ENCODE data around the gene WNT9B. TPM values are rescaled to one million over a fixed set of nuclear protein-coding genes. Genes with fewer than 3 reads are reported as not detected.

WNT9B gene
- total and polyA plus RNA-seq, 2 of the 13 experiments (the other 11 are each of a cell fraction or from before 2014, with no cell fraction given): not detected

DNA sequence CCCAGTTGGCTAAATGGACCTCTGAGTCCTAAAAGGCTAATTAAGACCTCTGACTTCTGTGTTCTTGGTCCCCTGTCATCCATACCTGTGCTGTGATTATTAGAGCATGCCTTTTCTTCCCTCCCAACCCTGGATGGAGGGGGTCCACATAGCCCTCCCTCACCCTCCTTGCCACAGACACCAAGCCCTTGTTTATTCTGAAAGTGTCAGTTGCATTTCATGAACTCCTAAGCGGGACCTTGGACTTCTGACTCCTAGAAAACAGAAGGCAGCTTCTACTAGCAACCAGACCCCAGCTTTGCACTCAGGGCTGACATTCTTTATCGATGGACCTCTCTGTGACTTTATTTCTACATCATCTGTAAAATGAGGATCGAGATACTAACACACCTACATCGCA, 38.1 kb downstream of the WNT9B start:
- intact Hi-C loops (cut with micrococcal nuclease; ENCODE audit: unreplicated experiment): no loop called here
- ATAC-seq (peak; percentile 9; the same call in 2 of the 3 replicates), FAIRE-seq (peak; percentile 60), DNase-seq (ENCODE audit: low spot score) (no peak)
- H3K9ac ChIP-seq (ENCODE audit: insufficient read depth, low read depth, low read length): no peak overlapping the region
- ChIA-PET POLR2A (no interaction called here), CTCF (ENCODE audit: low intra/inter-chr PET ratio, low total read pairs) (no interaction called here)
- no peak overlapping the region for H3K27ac ChIP-seq (ENCODE audit: extremely low read length, insufficient read depth, low read length)
- in situ Hi-C loops (cut with HindIII; ENCODE audit: extremely low pct_ligation_motif_present, low pct_unique_long_range_greater_than_20kb): no loop called here
- WGBS (ENCODE audit: low lambda C conversion rate): 15% methylated on average over 4 of the region's 4 CpGs
- no peaks in the 10 kb centered on the region for H3K9me3 ChIP-seq (ENCODE audit: low read length)
- H3K4me1 ChIP-seq (ENCODE audit: insufficient read depth, low read length): peaks cover 44% of the 10 kb centered on the region
- peak overlapping the region; percentile 19 for H3K4me2 ChIP-seq (ENCODE audit: low read depth, low read length)
- no peaks in the 10 kb centered on the region for H3K79me2 ChIP-seq (ENCODE audit: insufficient read depth, low read length)
- H3K27me3 ChIP-seq (ENCODE audit: control insufficient read depth in 1 of 2, insufficient read depth in 2 of 2, low read length in 2 of 2): peaks cover 1 to 39% of the 10 kb centered on the region in 2 experiments; a peak in 4 of 5 replicates
- no peaks in the 10 kb centered on the region for H4K20me1 ChIP-seq (ENCODE audit: insufficient read depth, low read length)
- no TSS peak for BruUV-seq (replicated peaks)
- H3K36me3 ChIP-seq (replicated peaks in 1 of 2; ENCODE audit: control insufficient read depth in 1 of 2, insufficient read depth in 2 of 2, low read length in 2 of 2): no peaks in the 10 kb centered on the region
- no peak overlapping the region for H2AFZ ChIP-seq (ENCODE audit: low read length)
- H3K4me3 ChIP-seq (replicated peaks in 1 of 3; ENCODE audit: insufficient read depth in 1 of 3, low read depth in 2 of 3, low read length in 3 of 3): no peak overlapping the region
- TF ChIP-seq POLR2AphosphoS2 (IDR thresholded peaks at IDR 0.05; ENCODE audit: low read depth, low read length): no peak
- TF ChIP-seq BCL6 (CRISPR knock-in tag; IDR thresholded peaks at IDR 0.05): peak; percentile 82
- TF ChIP-seq ZFY (CRISPR knock-in tag; IDR thresholded peaks at IDR 0.05): no peak
- TF ChIP-seq HNRNPK (IDR thresholded peaks at IDR 0.05; ENCODE audit: low read depth, low read length, poor library complexity, severe bottlenecking): no peak
- TF ChIP-seq ZNF20 (CRISPR knock-in tag; IDR thresholded peaks at IDR 0.05): no peak
- no peak for TF ChIP-seq CREB1 (IDR thresholded peaks at IDR 0.05)
- TF ChIP-seq CREB1 (CRISPR knock-in tag; IDR thresholded peaks at IDR 0.05): no peak
- no peak for TF ChIP-seq ELF3 (CRISPR knock-in tag; IDR thresholded peaks at IDR 0.05)
- no peak for TF ChIP-seq ZNF180 (CRISPR knock-in tag; IDR thresholded peaks at IDR 0.05; ENCODE audit: borderline replicate concordance, low read depth)
- TF ChIP-seq RBFOX2 (IDR thresholded peaks at IDR 0.05; ENCODE audit: low read depth, low read length): no peak
- TF ChIP-seq, protein P1, sequence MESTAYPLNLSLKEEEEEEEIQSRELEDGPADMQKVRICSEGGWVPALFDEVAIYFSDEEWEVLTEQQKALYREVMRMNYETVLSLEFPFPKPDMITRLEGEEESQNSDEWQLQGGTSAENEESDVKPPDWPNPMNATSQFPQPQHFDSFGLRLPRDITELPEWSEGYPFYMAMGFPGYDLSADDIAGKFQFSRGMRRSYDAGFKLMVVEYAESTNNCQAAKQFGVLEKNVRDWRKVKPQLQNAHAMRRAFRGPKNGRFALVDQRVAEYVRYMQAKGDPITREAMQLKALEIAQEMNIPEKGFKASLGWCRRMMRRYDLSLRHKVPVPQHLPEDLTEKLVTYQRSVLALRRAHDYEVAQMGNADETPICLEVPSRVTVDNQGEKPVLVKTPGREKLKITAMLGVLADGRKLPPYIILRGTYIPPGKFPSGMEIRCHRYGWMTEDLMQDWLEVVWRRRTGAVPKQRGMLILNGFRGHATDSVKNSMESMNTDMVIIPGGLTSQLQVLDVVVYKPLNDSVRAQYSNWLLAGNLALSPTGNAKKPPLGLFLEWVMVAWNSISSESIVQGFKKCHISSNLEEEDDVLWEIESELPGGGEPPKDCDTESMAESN (CRISPR knock-in tag; conservative IDR thresholded peaks at IDR 0.05): no peak
- TF ChIP-seq ZNF703 (CRISPR knock-in tag; IDR thresholded peaks at IDR 0.05; ENCODE audit: borderline replicate concordance): no peak
- TF ChIP-seq ZNF296 (CRISPR knock-in tag; conservative IDR thresholded peaks at IDR 0.05): no peak
- no peak for TF ChIP-seq NR2C2 (CRISPR knock-in tag; IDR thresholded peaks at IDR 0.05; ENCODE audit: borderline replicate concordance)
- TF ChIP-seq NR2F1 (CRISPR knock-in tag; IDR thresholded peaks at IDR 0.05): 0 out of 4 replicates have a peak, but pooled peaks of 1 of the 2 experiments have one; percentile 18
- TF ChIP-seq, protein P2, sequence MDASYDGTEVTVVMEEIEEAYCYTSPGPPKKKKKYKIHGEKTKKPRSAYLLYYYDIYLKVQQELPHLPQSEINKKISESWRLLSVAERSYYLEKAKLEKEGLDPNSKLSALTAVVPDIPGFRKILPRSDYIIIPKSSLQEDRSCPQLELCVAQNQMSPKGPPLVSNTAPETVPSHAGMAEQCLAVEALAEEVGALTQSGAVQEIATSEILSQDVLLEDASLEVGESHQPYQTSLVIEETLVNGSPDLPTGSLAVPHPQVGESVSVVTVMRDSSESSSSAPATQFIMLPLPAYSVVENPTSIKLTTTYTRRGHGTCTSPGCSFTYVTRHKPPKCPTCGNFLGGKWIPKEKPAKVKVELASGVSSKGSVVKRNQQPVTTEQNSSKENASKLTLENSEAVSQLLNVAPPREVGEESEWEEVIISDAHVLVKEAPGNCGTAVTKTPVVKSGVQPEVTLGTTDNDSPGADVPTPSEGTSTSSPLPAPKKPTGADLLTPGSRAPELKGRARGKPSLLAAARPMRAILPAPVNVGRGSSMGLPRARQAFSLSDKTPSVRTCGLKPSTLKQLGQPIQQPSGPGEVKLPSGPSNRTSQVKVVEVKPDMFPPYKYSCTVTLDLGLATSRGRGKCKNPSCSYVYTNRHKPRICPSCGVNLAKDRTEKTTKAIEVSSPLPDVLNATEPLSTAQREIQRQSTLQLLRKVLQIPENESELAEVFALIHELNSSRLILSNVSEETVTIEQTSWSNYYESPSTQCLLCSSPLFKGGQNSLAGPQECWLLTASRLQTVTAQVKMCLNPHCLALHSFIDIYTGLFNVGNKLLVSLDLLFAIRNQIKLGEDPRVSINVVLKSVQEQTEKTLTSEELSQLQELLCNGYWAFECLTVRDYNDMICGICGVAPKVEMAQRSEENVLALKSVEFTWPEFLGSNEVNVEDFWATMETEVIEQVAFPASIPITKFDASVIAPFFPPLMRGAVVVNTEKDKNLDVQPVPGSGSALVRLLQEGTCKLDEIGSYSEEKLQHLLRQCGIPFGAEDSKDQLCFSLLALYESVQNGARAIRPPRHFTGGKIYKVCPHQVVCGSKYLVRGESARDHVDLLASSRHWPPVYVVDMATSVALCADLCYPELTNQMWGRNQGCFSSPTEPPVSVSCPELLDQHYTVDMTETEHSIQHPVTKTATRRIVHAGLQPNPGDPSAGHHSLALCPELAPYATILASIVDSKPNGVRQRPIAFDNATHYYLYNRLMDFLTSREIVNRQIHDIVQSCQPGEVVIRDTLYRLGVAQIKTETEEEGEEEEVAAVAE (CRISPR knock-in tag; IDR thresholded peaks at IDR 0.05; ENCODE audit: borderline replicate concordance): no peak
- TF ChIP-seq ZSCAN12 (CRISPR knock-in tag; IDR thresholded peaks at IDR 0.05): no peak
- no peak for TF ChIP-seq ZNF709 (CRISPR knock-in tag; IDR thresholded peaks at IDR 0.05)
- TF ChIP-seq HHEX (CRISPR knock-in tag; IDR thresholded peaks at IDR 0.05): no peak
- no peak for TF ChIP-seq ZFX (CRISPR knock-in tag; IDR thresholded peaks at IDR 0.05; ENCODE audit: low read depth)
- TF ChIP-seq, protein P3, sequence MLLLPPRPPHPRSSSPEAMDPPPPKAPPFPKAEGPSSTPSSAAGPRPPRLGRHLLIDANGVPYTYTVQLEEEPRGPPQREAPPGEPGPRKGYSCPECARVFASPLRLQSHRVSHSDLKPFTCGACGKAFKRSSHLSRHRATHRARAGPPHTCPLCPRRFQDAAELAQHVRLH (CRISPR knock-in tag; IDR thresholded peaks at IDR 0.05; ENCODE audit: borderline replicate concordance, low read depth): no peak
